Kidney (tissue), 14 donors: ENCODE measurements around the gene TAS2R20. TPM values are rescaled to one million over a fixed set of nuclear protein-coding genes. Genes with fewer than 3 reads are reported as not detected.

ENCODE experiments used
- DNase-seq, 5 donors: peaks; one replicate each; pipeline ENCODE4 v3.0.0-alpha.2; 2013 to 2020
- FAIRE-seq: peaks from 2 replicates; lab custom pipeline; 2012; peaks lifted over from hg19 to GRCh38; lab: Jason Lieb, UNC
- H3K27ac ChIP-seq, 2 donors: one replicate each; pipeline ENCODE4 v1.7.0; 2013; ENCODE audit warnings: low read depth in 2 of 2, low read length in 2 of 2, inconsistent platforms in 1 of 2
- H3K27me3 ChIP-seq: one replicate; pipeline ENCODE4 v1.7.1; 2013; ENCODE audit warnings: low read length, inconsistent platforms; ENCODE audit not compliant: control insufficient read depth, insufficient read depth
- H3K36me3 ChIP-seq, 3 donors: one replicate each; pipeline versions ENCODE4 v1.7.0 to v1.7.1; 2013; ENCODE audit warnings: low read length in 3 of 3, control low read depth in 1 of 3, inconsistent platforms in 1 of 3; ENCODE audit not compliant: insufficient read depth in 3 of 3, control insufficient read depth in 2 of 3
- H3K4me1 ChIP-seq, 3 donors: one replicate each; pipeline versions ENCODE4 v1.7.0 to v1.7.1; 2013; ENCODE audit warnings: low read length in 3 of 3, inconsistent platforms in 1 of 3, low read depth in 1 of 3; ENCODE audit not compliant: control insufficient read depth in 2 of 3, insufficient read depth in 2 of 3
- H3K4me3 ChIP-seq, 3 donors: one replicate each; pipeline versions ENCODE4 v1.7.0 to v1.8.1; 2013; ENCODE audit warnings: low read length in 3 of 3, control low read depth in 1 of 3, inconsistent platforms in 1 of 3
- H3K9ac ChIP-seq, 3 donors: one replicate each; pipeline versions ENCODE4 v1.7.0 to v1.7.1; 2013; ENCODE audit warnings: low read length in 3 of 3, control low read depth in 1 of 3, inconsistent platforms in 1 of 3
- H3K9me3 ChIP-seq, 3 donors: one replicate each; pipeline versions ENCODE4 v1.7.0 to v1.7.1; 2013; ENCODE audit warnings: low read length in 3 of 3, control low read depth in 1 of 3, inconsistent platforms in 1 of 3; ENCODE audit not compliant: control insufficient read depth in 2 of 3, insufficient read depth in 1 of 3
- CTCF ChIP-seq: IDR thresholded peaks from 3 replicates; pipeline ENCODE4 v1.5.1; 2012; ENCODE audit warnings: mild to moderate bottlenecking, moderate library complexity, borderline replicate concordance; ENCODE audit not compliant: insufficient read depth; ENCODE audit errors: extremely low read depth
- intact Hi-C: fragments of 100-400 bp; cut with DNase I; formaldehyde crosslinking; loops from one replicate; pipeline ENCODE4 v1.11.1; 2022
- polyA plus RNA-seq: library from polyadenylated mRNA; stranded (reverse); fragments of 350-450 nt; fragmentation: Illumina TruSeq; extraction: RNeasy Lipid Tissue Mini Kit (QIAGEN cat#74804); gene quantifications from one replicate; pipeline ENCODE4 v1.2.3, GENCODE V29; 2014; ENCODE audit warnings: low read depth, low replicate concordance; ENCODE audit not compliant: insufficient read depth
- total RNA-seq: library from RNA; stranded (reverse); fragmentation: NEBNext Ultra II Directional; extraction: Animal tissue kit (Norgen Biotek cat#: 25700); gene quantifications from one replicate; pipeline ENCODE4 v1.2.1, GENCODE V29; 2021
- donor health status: control.
- donor health status: control.
- donor health status: control.
- donor health status: control.
- donor health status: control.
- donor health status: DM: yes; HTN: yes; CAD: no.
- donor health status: Normal renal cell carcinoma (clear cell type).

Gene TAS2R20
- total and polyA plus RNA-seq, 2 donors from 2014 or later: 0.47 to 4.1 TPM

DNA sequence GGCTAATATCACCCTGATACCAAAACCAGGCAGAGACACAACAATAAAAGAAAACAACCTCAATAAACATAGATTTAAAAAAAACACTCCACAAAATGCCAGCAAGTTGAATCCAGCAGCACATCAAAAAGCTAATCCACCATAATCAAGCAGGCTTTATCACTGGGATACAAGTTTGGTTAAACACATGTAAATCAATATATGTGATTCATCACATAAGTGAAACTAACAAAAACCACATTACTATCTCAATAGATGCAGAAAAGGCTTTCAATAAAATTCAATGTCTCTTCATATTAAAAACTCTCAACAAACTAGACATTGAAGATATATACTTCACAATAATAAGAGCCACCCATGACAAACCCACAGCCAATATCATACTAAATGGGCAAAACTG lies 42.0 kb downstream of the TAS2R20 start:
- H3K9me3 ChIP-seq: peaks cover 0 to 2% (median 0%) of the 10 kb centered on the region in 3 donors
- no peak for DNase-seq
- H3K4me3 ChIP-seq: no peak overlapping the region
- no peak for FAIRE-seq
- H3K27ac ChIP-seq: no peak overlapping the region
- no peak overlapping the region for H3K9ac ChIP-seq
- H3K27me3 ChIP-seq: no peaks in the 10 kb centered on the region
- no peaks in the 10 kb centered on the region for H3K36me3 ChIP-seq
- no peaks in the 10 kb centered on the region for H3K4me1 ChIP-seq
- intact Hi-C loops: no loop called here
- no peak for TF ChIP-seq CTCF

- no peaks in the 10 kb centered on the region for H3K4me1 ChIP-seq
- H3K27me3 ChIP-seq: no peaks in the 10 kb centered on the region
- no peak overlapping the region for H3K27ac ChIP-seq
- no peak overlapping the region for H3K4me3 ChIP-seq
- H3K9me3 ChIP-seq: peaks cover 0 to 2% (median 0%) of the 10 kb centered on the region in 3 donors
- FAIRE-seq: no peak
- no peak overlapping the region for H3K9ac ChIP-seq
- no peaks in the 10 kb centered on the region for H3K36me3 ChIP-seq
- no peak for DNase-seq
- intact Hi-C loops: no loop called here
- no peak for TF ChIP-seq CTCF
These were observed 45.5 kb downstream of the TAS2R20 start for GRCh38 chr12:10952645-10953044.

Other genes with a start within 250 kb of the TAS2R20 start
- not detected for gene TAS2R7, start 195.7 kb downstream of the TAS2R20 start, total RNA-seq
- not detected for gene TAS2R7, start 195.7 kb downstream of the TAS2R20 start, polyA plus RNA-seq
- not detected for gene TAS2R8, start 191.0 kb downstream of the TAS2R20 start, total RNA-seq
- gene TAS2R8, start 191.0 kb downstream of the TAS2R20 start, polyA plus RNA-seq: not detected
- not detected for gene TAS2R9, start 188.1 kb downstream of the TAS2R20 start, total RNA-seq
- not detected for gene TAS2R9, start 188.1 kb downstream of the TAS2R20 start, polyA plus RNA-seq
- 0.82 TPM for gene TAS2R10, start 171.9 kb downstream of the TAS2R20 start, total RNA-seq
- not detected for gene TAS2R10, start 171.9 kb downstream of the TAS2R20 start, polyA plus RNA-seq
- gene PRR4, start 148.8 kb downstream of the TAS2R20 start, total RNA-seq: 1.8 TPM
- 3.2 TPM for gene PRR4, start 148.8 kb downstream of the TAS2R20 start, polyA plus RNA-seq
- 28.7 TPM for gene PRH1, start 114.0 kb downstream of the TAS2R20 start, total RNA-seq
- gene PRH1, start 114.0 kb downstream of the TAS2R20 start, polyA plus RNA-seq: 3.2 TPM
- 2.8 TPM for gene TAS2R13, start 88.7 kb downstream of the TAS2R20 start, total RNA-seq
- not detected for gene TAS2R13, start 88.7 kb downstream of the TAS2R20 start, polyA plus RNA-seq
- not detected for gene PRH2, start 69.1 kb downstream of the TAS2R20 start, total RNA-seq
- gene PRH2, start 69.1 kb downstream of the TAS2R20 start, polyA plus RNA-seq: not detected
- gene TAS2R14, start 59.0 kb downstream of the TAS2R20 start, total RNA-seq: 3.9 TPM
- gene TAS2R14, start 59.0 kb downstream of the TAS2R20 start, polyA plus RNA-seq: 0.75 TPM
- gene TAS2R50, start 11.4 kb downstream of the TAS2R20 start, total RNA-seq: 2.0 TPM
- gene TAS2R50, start 11.4 kb downstream of the TAS2R20 start, polyA plus RNA-seq: not detected
- 4.6 TPM for gene TAS2R19, start 24.3 kb upstream of the TAS2R20 start, total RNA-seq
- not detected for gene TAS2R19, start 24.3 kb upstream of the TAS2R20 start, polyA plus RNA-seq
- 5.9 TPM for gene TAS2R31, start 33.1 kb upstream of the TAS2R20 start, total RNA-seq
- gene TAS2R31, start 33.1 kb upstream of the TAS2R20 start, polyA plus RNA-seq: not detected
- 1.6 TPM for gene TAS2R46, start 64.0 kb upstream of the TAS2R20 start, total RNA-seq
- not detected for gene TAS2R46, start 64.0 kb upstream of the TAS2R20 start, polyA plus RNA-seq
- gene TAS2R43, start 94.0 kb upstream of the TAS2R20 start, total RNA-seq: 0.85 TPM
- gene TAS2R43, start 94.0 kb upstream of the TAS2R20 start, polyA plus RNA-seq: not detected
- gene TAS2R30, start 136.3 kb upstream of the TAS2R20 start, total RNA-seq: 4.0 TPM
- gene TAS2R30, start 136.3 kb upstream of the TAS2R20 start, polyA plus RNA-seq: not detected
- gene SMIM10L1, start 172.9 kb upstream of the TAS2R20 start, total RNA-seq: 9.9 TPM
- 12.5 TPM for gene SMIM10L1, start 172.9 kb upstream of the TAS2R20 start, polyA plus RNA-seq
- gene TAS2R42, start 188.6 kb upstream of the TAS2R20 start, total RNA-seq: not detected
- gene TAS2R42, start 188.6 kb upstream of the TAS2R20 start, polyA plus RNA-seq: not detected